Smooth muscle cell (in vitro differentiated cells): ENCODE results near the gene BTBD16. TPM values are rescaled to one million over a fixed set of nuclear protein-coding genes. Genes with fewer than 3 reads are reported as not detected.

Experiments used
- DNase-seq: peaks from one replicate; lab custom pipeline; 2025; ENCODE audit not compliant: unreplicated experiment; lab: John Stamatoyannopoulos, UW
- H2AFZ ChIP-seq: fragments of 200-600 bp; sonication (generic); 2 replicates; pipeline ENCODE4 v1.6.0; 2016; ENCODE audit warnings: antibody characterized with exemption, low read depth, mild to moderate bottlenecking
- H3F3A ChIP-seq: fragments of 200-600 bp; sonication (generic); 2 replicates; pipeline ENCODE4 v1.6.0; 2017; ENCODE audit warnings: antibody characterized with exemption, low read depth
- H3K27ac ChIP-seq: fragments of 200-600 bp; sonication (generic); 2 replicates; pipeline ENCODE4 v1.5.1; 2016; ENCODE audit warnings: low read depth, mild to moderate bottlenecking
- H3K27me3 ChIP-seq: fragments of 200-600 bp; sonication (generic); 2 replicates; pipeline ENCODE4 v1.6.1; 2016; ENCODE audit warnings: low read depth, mild to moderate bottlenecking
- H3K36me3 ChIP-seq: fragments of 200-600 bp; sonication (generic); 2 replicates; pipeline ENCODE4 v1.5.1; 2016; ENCODE audit warnings: low read depth
- H3K4me1 ChIP-seq: fragments of 200-600 bp; sonication (generic); 2 replicates; pipeline ENCODE4 v1.5.1; 2016; ENCODE audit warnings: low read depth
- H3K4me2 ChIP-seq: fragments of 200-600 bp; sonication (generic); 2 replicates; pipeline ENCODE4 v1.6.0; 2016; ENCODE audit warnings: mild to moderate bottlenecking
- H3K4me3 ChIP-seq: fragments of 200-600 bp; sonication (generic); 2 replicates; pipeline ENCODE4 v1.5.1; 2016; ENCODE audit warnings: mild to moderate bottlenecking
- H3K79me2 ChIP-seq: fragments of 200-600 bp; sonication (generic); 2 replicates; pipeline ENCODE4 v1.6.0; 2016; ENCODE audit warnings: low read depth, mild to moderate bottlenecking
- H3K9ac ChIP-seq: fragments of 200-600 bp; sonication (generic); 2 replicates; pipeline ENCODE4 v1.6.0; 2016; ENCODE audit warnings: low read depth
- H3K9me3 ChIP-seq: fragments of 200-600 bp; sonication (generic); replicated peaks from 2 replicates; pipeline ENCODE4 v1.5.1; 2016; ENCODE audit warnings: low read depth
- H4K20me1 ChIP-seq: fragments of 200-600 bp; sonication (generic); 2 replicates; pipeline ENCODE4 v1.6.0; 2016; ENCODE audit warnings: low read depth
- CTCF ChIP-seq: fragments of 200-600 bp; sonication (generic); IDR thresholded peaks from 2 replicates; pipeline ENCODE4 v1.5.1; 2017; ENCODE audit warnings: borderline replicate concordance, mild to moderate bottlenecking, antibody characterized with exemption; ENCODE audit not compliant: insufficient read depth, poor library complexity, severe bottlenecking
- WGBS: methylation state at CpG from one replicate; pipeline ENCODE4 v1.1.7; 2016; ENCODE audit warnings: low lambda C conversion rate; 5-methylcytosine and 5-hydroxymethylcytosine counted together
- polyA plus RNA-seq: library from polyadenylated mRNA; unstranded; fragments of >200 nt; fragmentation: Nextera tagmentation; extraction: Ambion mirVana; gene quantifications from 2 replicates; pipeline ENCODE4 v1.2.1, GENCODE V29; 2016
- total RNA-seq: library from RNA; depleted of rRNA; stranded (reverse); fragments of >200 nt; gene quantifications from 2 replicates; pipeline ENCODE4 v1.2.3, GENCODE V29; 2014

BTBD16 gene
- total and polyA plus RNA-seq, 2 experiments from 2014 or later: not detected

DNA sequence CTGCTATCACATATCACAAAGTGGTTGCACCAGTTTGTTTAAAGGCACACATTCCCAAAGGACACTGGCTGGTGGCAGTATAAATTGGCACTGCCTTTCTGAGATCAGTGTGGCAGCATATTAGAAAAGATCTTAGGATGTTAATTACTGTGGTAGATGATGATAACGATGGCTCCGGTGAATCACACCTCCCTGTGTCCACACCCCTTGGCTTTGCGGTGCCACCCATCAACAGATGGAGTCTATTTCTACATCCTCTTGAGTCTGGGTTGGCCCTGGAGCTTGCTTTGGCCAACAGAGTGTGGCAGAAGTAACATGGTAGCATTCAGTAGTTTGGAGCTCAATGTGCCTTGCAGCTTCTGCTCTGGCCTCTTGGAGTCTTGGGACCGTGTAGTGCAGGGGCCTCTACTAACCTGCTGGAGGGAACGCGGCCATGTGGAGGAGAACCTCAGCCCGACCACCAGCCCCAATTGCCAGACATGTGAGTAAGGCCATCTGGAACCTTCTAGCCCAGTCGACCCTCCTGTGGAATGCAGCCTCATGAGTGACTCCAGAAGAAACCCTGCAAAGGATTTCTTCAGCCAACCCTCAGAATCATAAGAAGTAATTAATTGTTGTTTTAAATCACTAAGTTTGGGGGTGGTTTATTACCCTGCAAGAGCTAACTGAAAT is 76.2 kb downstream of the BTBD16 start:
- Histone ChIP-seq H3K9me3 (no peaks in the 10 kb centered on the region), H3K9ac (no peak overlapping the region), H3F3A (no peaks in the 10 kb centered on the region), H3K79me2 (no peaks in the 10 kb centered on the region), H3K4me2 (no peak overlapping the region), H3K4me1 (peaks cover 8% of the 10 kb centered on the region), H3K4me3 (no peak overlapping the region), H3K36me3 (no peaks in the 10 kb centered on the region), H3K27ac (no peak overlapping the region), H2AFZ (no peak overlapping the region), H3K27me3 (no peaks in the 10 kb centered on the region), H4K20me1 (no peaks in the 10 kb centered on the region)
- no peak for TF ChIP-seq CTCF
- 91% methylated on average over 8 of the region's 8 CpGs for WGBS
- DNase-seq: no peak

GRCh38 chr10:122348512-122348911 is 77.4 kb downstream of the BTBD16 start:
- Histone ChIP-seq H3K36me3 (no peaks in the 10 kb centered on the region), H3K4me1 (peaks cover 8% of the 10 kb centered on the region), H3K9ac (no peak overlapping the region), H3K9me3 (no peaks in the 10 kb centered on the region), H4K20me1 (no peaks in the 10 kb centered on the region), H3K4me3 (no peak overlapping the region), H3F3A (no peaks in the 10 kb centered on the region), H2AFZ (no peak overlapping the region), H3K4me2 (no peak overlapping the region), H3K79me2 (no peaks in the 10 kb centered on the region), H3K27ac (no peak overlapping the region), H3K27me3 (no peaks in the 10 kb centered on the region)
- TF ChIP-seq CTCF: no peak
- DNase-seq: no peak
- WGBS: 85% methylated on average over 4 of the region's 4 CpGs

DNA sequence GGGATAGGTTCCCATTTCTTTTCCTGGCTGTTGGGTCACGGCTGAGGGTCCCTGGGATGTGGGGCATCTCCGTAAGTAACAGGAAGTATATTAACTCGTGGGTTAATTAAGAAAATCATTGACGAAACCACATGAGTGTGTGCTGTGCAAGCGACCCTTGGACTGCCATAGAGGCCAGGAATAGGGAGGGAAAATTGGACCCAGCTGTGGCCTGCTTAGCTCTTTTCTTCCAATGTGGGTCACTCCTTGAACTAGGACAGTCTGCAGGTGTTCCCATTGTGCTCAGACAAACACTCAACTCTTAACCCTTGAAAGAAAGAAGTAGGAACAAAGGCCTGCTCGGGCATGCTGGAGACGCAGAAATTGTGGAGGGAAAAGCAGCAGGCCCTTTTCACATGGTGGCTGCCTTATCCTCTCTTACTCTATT is 77.9 kb downstream of the BTBD16 start:
- no peak overlapping the region for H3K4me2 ChIP-seq
- WGBS: 89% methylated on average over 7 of the region's 7 CpGs
- H4K20me1 ChIP-seq: no peaks in the 10 kb centered on the region

More for the DNA sequence above, 77.9 kb downstream of the BTBD16 start:
- H3K4me3 ChIP-seq: no peak overlapping the region
- no peak overlapping the region for H3K9ac ChIP-seq
- H3K27ac ChIP-seq: no peak overlapping the region
- no peaks in the 10 kb centered on the region for H3F3A ChIP-seq
- peaks cover 8% of the 10 kb centered on the region for H3K4me1 ChIP-seq
- no peak for TF ChIP-seq CTCF
- H3K36me3 ChIP-seq: no peaks in the 10 kb centered on the region
- no peaks in the 10 kb centered on the region for H3K9me3 ChIP-seq
- no peak overlapping the region for H2AFZ ChIP-seq
- no peaks in the 10 kb centered on the region for H3K27me3 ChIP-seq
- DNase-seq: no peak
- H3K79me2 ChIP-seq: no peaks in the 10 kb centered on the region
